ENCODE data around the gene PLGRKT.

- TF ChIP-seq EZH2 (IDR thresholded peaks at IDR 0.05; ENCODE audit: insufficient read depth, poor library complexity, severe bottlenecking) = no peak
- TF ChIP-seq EZH2phosphoT487 (IDR thresholded peaks at IDR 0.05; ENCODE audit: insufficient read depth, low read depth) = no peak
Measured at GRCh38 chr9:5436441-5436840, 1.3 kb downstream of the PLGRKT start.

Measured in GM23248 (cell line).